IMR-90 (cell line): ENCODE results near the gene SUPT3H. TPM values are rescaled to one million over a fixed set of nuclear protein-coding genes. Genes with fewer than 3 reads are reported as not detected.

Experiments
- ATAC-seq: fragments of 200-7000 bp; cut with Tn5 transposase; 2 replicates; pipeline ENCODE4 v1.9.1; 2020; ENCODE audit warnings: low read depth, mild to moderate bottlenecking, moderate library complexity
- BruUV-seq: library from RNA; stranded (reverse); fragments of 400-500 nt; replicated peaks from 2 replicates; lab custom pipeline; 2021; lab: Mats Ljungman, UMichigan
- CTCF ChIA-PET: fragments of 300-600 bp; formaldehyde crosslinking; extraction: SDS; loops from one replicate; lab custom pipeline; 2021; ENCODE audit warnings: antibody characterized with exemption; lab: Yijun Ruan, JAX
- POLR2A ChIA-PET: fragments of 300-600 bp; sonication (Branson Sonifier 250); formaldehyde crosslinking; loops from one replicate; lab custom pipeline; 2022; ENCODE audit warnings: antibody characterized with exemption; ENCODE audit not compliant: unreplicated experiment; lab: Charles Lee
- DNase-seq: peaks from one replicate; pipeline ENCODE4 v3.0.0; 2013
- H2AFZ ChIP-seq: replicated peaks from 2 replicates; pipeline ENCODE3; 2013; ENCODE audit warnings: low read length, mild to moderate bottlenecking; ENCODE audit not compliant: poor library complexity
- H2AK5ac ChIP-seq: 2 replicates; pipeline ENCODE4 v1.6.1; 2013; ENCODE audit warnings: low read depth, low read length, inconsistent platforms
- H2AK9ac ChIP-seq: replicated peaks from 2 replicates; pipeline ENCODE3; 2013; ENCODE audit warnings: mild to moderate bottlenecking, low read depth, low read length, moderate library complexity; ENCODE audit not compliant: poor library complexity
- H2BK120ac ChIP-seq: 2 replicates; pipeline ENCODE4 v1.6.1; 2013; ENCODE audit warnings: low read depth, low read length, inconsistent platforms
- H2BK15ac ChIP-seq: 3 replicates; pipeline ENCODE4 v1.6.1; 2013; ENCODE audit warnings: low read depth, low read length, inconsistent platforms
- H2BK20ac ChIP-seq: 2 replicates; pipeline ENCODE4 v1.6.1; 2013; ENCODE audit warnings: low read depth, mild to moderate bottlenecking, inconsistent platforms, low read length, moderate library complexity
- H2BK5ac ChIP-seq: 2 replicates; pipeline ENCODE4 v1.6.1; 2013; ENCODE audit warnings: mild to moderate bottlenecking, low read depth, low read length, inconsistent platforms; ENCODE audit not compliant: poor library complexity, severe bottlenecking
- H3K14ac ChIP-seq: replicated peaks from 2 replicates; pipeline ENCODE4 v1.6.1; 2013; ENCODE audit warnings: low read depth, low read length, inconsistent platforms
- H3K18ac ChIP-seq: 2 replicates; pipeline ENCODE4 v1.6.1; 2013; ENCODE audit warnings: low read depth, low read length, control low read depth
- H3K23ac ChIP-seq: 2 replicates; pipeline ENCODE4 v1.6.1; 2013; ENCODE audit warnings: low read depth, low read length, inconsistent platforms
- H3K27ac ChIP-seq: 2 replicates; pipeline ENCODE4 v1.5.1; 2013; ENCODE audit warnings: mild to moderate bottlenecking, control low read depth, low read length; ENCODE audit not compliant: insufficient read depth
- H3K27me3 ChIP-seq: 2 replicates; pipeline ENCODE4 v1.6.1; 2013; ENCODE audit warnings: low read length; ENCODE audit not compliant: control insufficient read depth, insufficient read depth
- H3K36me3 ChIP-seq: 2 replicates; pipeline ENCODE4 v1.6.1; 2013; ENCODE audit warnings: low read length, mixed read lengths; ENCODE audit not compliant: control insufficient read depth, insufficient read depth
- H3K4ac ChIP-seq: 2 replicates; pipeline ENCODE4 v1.6.1; 2013; ENCODE audit warnings: low read depth, low read length, inconsistent platforms
- H3K4me1 ChIP-seq: 2 replicates; pipeline ENCODE4 v1.6.1; 2013; ENCODE audit warnings: low read length, mixed read lengths; ENCODE audit not compliant: control insufficient read depth, insufficient read depth
- H3K4me2 ChIP-seq: 2 replicates; pipeline ENCODE4 v1.6.1; 2013; ENCODE audit warnings: low read depth, mild to moderate bottlenecking, control low read depth, low read length, moderate library complexity
- H3K4me3 ChIP-seq: 2 replicates; pipeline ENCODE4 v1.5.1; 2013; ENCODE audit warnings: low read depth, mild to moderate bottlenecking, control low read depth, low read length, moderate library complexity; ENCODE audit not compliant: insufficient read depth
- H3K56ac ChIP-seq: 2 replicates; pipeline ENCODE4 v1.6.1; 2013; ENCODE audit warnings: low read length, inconsistent platforms; ENCODE audit not compliant: insufficient read depth; ENCODE audit errors: extremely low read depth
- H3K79me1 ChIP-seq, 2 experiments: 2 replicates each; pipeline ENCODE4 v1.6.1; 2013; ENCODE audit warnings: low read length in 2 of 2, inconsistent platforms in 1 of 2, low read depth in 1 of 2
- H3K9ac ChIP-seq: 2 replicates; pipeline ENCODE4 v1.6.1; 2013; ENCODE audit warnings: low read depth, low read length, control low read depth
- H3K9me1 ChIP-seq: 2 replicates; pipeline ENCODE4 v1.6.1; 2013; ENCODE audit warnings: low read length, inconsistent platforms; ENCODE audit not compliant: insufficient read depth
- H3K9me3 ChIP-seq: 2 replicates; pipeline ENCODE4 v1.6.1; 2013; ENCODE audit warnings: low read length; ENCODE audit not compliant: control insufficient read depth, insufficient read depth
- H4K20me1 ChIP-seq: 2 replicates; pipeline ENCODE4 v1.6.1; 2013; ENCODE audit warnings: low read length, inconsistent platforms; ENCODE audit not compliant: insufficient read depth
- H4K5ac ChIP-seq: 2 replicates; pipeline ENCODE4 v1.6.1; 2013; ENCODE audit warnings: mild to moderate bottlenecking, low read depth, low read length, control low read depth
- H4K8ac ChIP-seq, 2 experiments: 2 replicates each; pipeline ENCODE4 v1.6.1; 2013; ENCODE audit warnings: low read depth in 2 of 2, low read length in 2 of 2, control low read depth in 1 of 2, inconsistent platforms in 1 of 2
- H4K91ac ChIP-seq: 2 replicates; pipeline ENCODE4 v1.6.1; 2013; ENCODE audit warnings: low read depth, low read length, inconsistent platforms; ENCODE audit not compliant: insufficient read depth
- BHLHE40 ChIP-seq: fragments of 150-350 bp; IDR thresholded peaks from 2 replicates; pipeline ENCODE4 v1.6.1; 2016; ENCODE audit warnings: mild to moderate bottlenecking, low read depth, low read length
- CHD1 ChIP-seq: IDR thresholded peaks from 2 replicates; pipeline ENCODE4 v1.6.1; 2012; ENCODE audit warnings: low read depth, low read length, improper control_type of control experiment
- CTCF ChIP-seq: conservative IDR thresholded peaks from 2 replicates; pipeline ENCODE4 v1.5.1; 2012; ENCODE audit warnings: mild to moderate bottlenecking, low read depth, low read length, improper control_type of control experiment
- ELK1 ChIP-seq: fragments of 150-350 bp; IDR thresholded peaks from 2 replicates; pipeline ENCODE4 v1.6.1; 2016; ENCODE audit warnings: low read depth, mild to moderate bottlenecking, low read length, moderate library complexity, borderline replicate concordance
- MAZ ChIP-seq: IDR thresholded peaks from 2 replicates; pipeline ENCODE4 v1.6.1; 2012; ENCODE audit warnings: low read depth, mild to moderate bottlenecking, low read length, improper control_type of control experiment, moderate library complexity, borderline replicate concordance
- MXI1 ChIP-seq: IDR thresholded peaks from 2 replicates; pipeline ENCODE4 v1.6.1; 2012; ENCODE audit warnings: low read depth, mild to moderate bottlenecking, low read length, moderate library complexity, borderline replicate concordance
- NFE2L2 ChIP-seq: fragments of 150-350 bp; IDR thresholded peaks from 2 replicates; pipeline ENCODE4 v1.6.1; 2016; ENCODE audit warnings: low read depth, mild to moderate bottlenecking, low read length
- POLR2A ChIP-seq: IDR thresholded peaks from 2 replicates; pipeline ENCODE4 v1.6.1; 2012; ENCODE audit warnings: mild to moderate bottlenecking, low read depth, low read length
- RAD21 ChIP-seq: IDR thresholded peaks from 2 replicates; pipeline ENCODE4 v1.6.1; 2012; ENCODE audit warnings: low read length, improper control_type of control experiment
- RFX5 ChIP-seq: IDR thresholded peaks from 2 replicates; pipeline ENCODE4 v1.8.0; 2012; ENCODE audit warnings: low read depth, mild to moderate bottlenecking, low read length, moderate library complexity
- SMC3 ChIP-seq: fragments of 150-350 bp; IDR thresholded peaks from 2 replicates; pipeline ENCODE4 v1.6.1; 2016; ENCODE audit warnings: low read depth, mild to moderate bottlenecking, antibody characterized with exemption, low read length, moderate library complexity
- USF2 ChIP-seq: fragments of 150-350 bp; IDR thresholded peaks from 2 replicates; pipeline ENCODE4 v1.6.1; 2017; ENCODE audit warnings: mild to moderate bottlenecking, antibody characterized with exemption, low read length, low read depth
- WGBS, 2 experiments: methylation state at CpG; one replicate each; pipeline versions ENCODE4 v1.1.5 to v1.1.7; 2013; ENCODE audit warnings: missing lambda C conversion rate in 2 of 2; ENCODE audit not compliant: insufficient read length in 1 of 2; ENCODE audit errors: extremely low coverage in 2 of 2; 5-methylcytosine and 5-hydroxymethylcytosine counted together
- dilution Hi-C: fragments of 300-500 bp; cut with HindIII; formaldehyde crosslinking; loops from one replicate; pipeline ENCODE4 v1.14.3; 2018; ENCODE audit warnings: low sequenced_read_pairs; ENCODE audit not compliant: unreplicated experiment
- in situ Hi-C: fragments of 300-500 bp; cut with MboI; formaldehyde crosslinking; loops from 3 replicates; pipeline ENCODE4 v1.14.3; 2019; ENCODE audit warnings: low sequenced_read_pairs, inconsistent platforms, mixed read lengths
- intact Hi-C: fragments of 100-400 bp; cut with micrococcal nuclease; formaldehyde crosslinking; loops from 2 replicates; pipeline ENCODE4 v1.10.0; 2022
- polyA plus RNA-seq, 3 experiments: library from polyadenylated mRNA; depleted of rRNA; stranded (reverse); fragments of >200 nt; gene quantifications; 2 replicates each; pipeline ENCODE4 v1.2.3, GENCODE V29; 2012; ENCODE audit warnings: low replicate concordance in 1 of 3
- total RNA-seq: library from RNA; depleted of rRNA; stranded (reverse); fragments of >200 nt; gene quantifications from 2 replicates; pipeline ENCODE4 v1.2.3, GENCODE V29; 2012

The SUPT3H gene
- total and polyA plus RNA-seq, 2 of the 4 experiments (the other 2 are of a cell fraction), result 4.5 to 5.0 TPM

DNA sequence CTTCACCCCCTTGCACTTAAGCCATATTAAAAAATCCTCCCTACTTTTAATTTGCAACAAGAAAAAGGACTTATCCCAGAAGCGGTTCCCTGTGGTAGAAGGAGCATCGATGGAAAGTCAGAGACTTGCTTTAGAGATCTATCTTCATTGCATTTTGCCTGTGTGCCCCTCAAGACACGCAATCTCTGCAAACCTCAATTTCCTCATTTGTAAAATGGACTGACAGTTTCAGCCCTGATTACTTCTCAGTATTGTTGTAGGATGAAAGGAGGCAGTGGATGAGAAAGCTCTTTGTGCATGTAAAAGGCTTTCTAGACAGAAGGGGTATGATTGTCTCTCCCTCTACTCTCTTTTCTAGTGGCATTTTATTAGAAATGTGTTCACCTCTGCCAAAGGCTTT is 580.0 kb downstream of the SUPT3H start:
- H3K9me1 ChIP-seq, result no peaks in the 10 kb centered on the region
- H3K79me1 ChIP-seq, result no peaks in the 10 kb centered on the region
- H3K4me3 ChIP-seq, result no peak overlapping the region
- H4K20me1 ChIP-seq, result no peaks in the 10 kb centered on the region
- TF ChIP-seq ELK1 (no peak), BHLHE40 (no peak), RAD21 (no peak), MAZ (no peak), CHD1 (no peak), CTCF (no peak), RFX5 (no peak), USF2 (no peak), SMC3 (no peak), NFE2L2 (no peak), POLR2A (no peak), MXI1 (no peak)
- DNase-seq, result no peak
- H3K14ac ChIP-seq, result no peak overlapping the region
- no peak overlapping the region for H3K18ac ChIP-seq
- no peak overlapping the region for H2AK9ac ChIP-seq
- no peak overlapping the region for H2BK5ac ChIP-seq
- H3K4me1 ChIP-seq, result no peaks in the 10 kb centered on the region; the same call in 1 of the 2 replicates
- H3K56ac ChIP-seq, result no peak overlapping the region
- no peak overlapping the region for H2BK15ac ChIP-seq
- no peak overlapping the region for H3K27ac ChIP-seq
- ChIA-PET POLR2A (no interaction called here), CTCF (interaction anchor here (0.5 kb wide), 1 partner anchor 458 kb away, joined by 3 read pairs; no protein-coding TSS in a partner anchor)
- no peak overlapping the region for H4K8ac ChIP-seq
- H2AFZ ChIP-seq, result no peak overlapping the region
- intact Hi-C loops (no loop called here), dilution Hi-C loops (no loop called here), in situ Hi-C loops (no loop called here)
- no peak overlapping the region for H4K5ac ChIP-seq
- H2AK5ac ChIP-seq, result no peak overlapping the region
- H2BK20ac ChIP-seq, result no peak overlapping the region
- no peak overlapping the region for H3K9ac ChIP-seq
- H4K91ac ChIP-seq, result no peak overlapping the region
- H3K9me3 ChIP-seq, result no peaks in the 10 kb centered on the region
- no peaks in the 10 kb centered on the region for H3K36me3 ChIP-seq
- no peak overlapping the region for H3K4ac ChIP-seq
- ATAC-seq, result no peak
- H2BK120ac ChIP-seq, result no peak overlapping the region
- H3K23ac ChIP-seq, result no peak overlapping the region
- no peak overlapping the region for H3K4me2 ChIP-seq
- BruUV-seq, result no TSS peak
- H3K27me3 ChIP-seq, result peaks cover 44% of the 10 kb centered on the region
- no CpG with 5 or more reads among the region's 3 CpGs for WGBS, 2 experiments
